Right renal pelvis (tissue), 4 donors: ENCODE measurements around the gene PTPRR. TPM values are rescaled to one million over a fixed set of nuclear protein-coding genes. Genes with fewer than 3 reads are reported as not detected.

Experiments used
- DNase-seq, 4 donors: peaks; one replicate each; pipeline ENCODE4 v3.0.0-alpha.2; 2013; ENCODE audit warnings: low read depth in 4 of 4, low spot score in 3 of 4, missing footprints in 1 of 4
- polyA plus RNA-seq, 4 donors: library from polyadenylated mRNA; unstranded; fragments of 120-200 nt; gene quantifications; one replicate each; pipeline ENCODE4 v1.2.1, GENCODE V29; 2013; ENCODE audit not compliant: insufficient read length in 4 of 4

The PTPRR gene
- polyA plus RNA-seq, 4 donors = 0.40 to 0.87 (median 0.65) TPM

- DNase-seq = no peak
These were observed 302.2 kb downstream of the PTPRR start for GRCh38 chr12:70618371-70618770.

GRCh38 chr12:70617450-70617849 is 303.1 kb downstream of the PTPRR start:
- DNase-seq = no peak

DNA sequence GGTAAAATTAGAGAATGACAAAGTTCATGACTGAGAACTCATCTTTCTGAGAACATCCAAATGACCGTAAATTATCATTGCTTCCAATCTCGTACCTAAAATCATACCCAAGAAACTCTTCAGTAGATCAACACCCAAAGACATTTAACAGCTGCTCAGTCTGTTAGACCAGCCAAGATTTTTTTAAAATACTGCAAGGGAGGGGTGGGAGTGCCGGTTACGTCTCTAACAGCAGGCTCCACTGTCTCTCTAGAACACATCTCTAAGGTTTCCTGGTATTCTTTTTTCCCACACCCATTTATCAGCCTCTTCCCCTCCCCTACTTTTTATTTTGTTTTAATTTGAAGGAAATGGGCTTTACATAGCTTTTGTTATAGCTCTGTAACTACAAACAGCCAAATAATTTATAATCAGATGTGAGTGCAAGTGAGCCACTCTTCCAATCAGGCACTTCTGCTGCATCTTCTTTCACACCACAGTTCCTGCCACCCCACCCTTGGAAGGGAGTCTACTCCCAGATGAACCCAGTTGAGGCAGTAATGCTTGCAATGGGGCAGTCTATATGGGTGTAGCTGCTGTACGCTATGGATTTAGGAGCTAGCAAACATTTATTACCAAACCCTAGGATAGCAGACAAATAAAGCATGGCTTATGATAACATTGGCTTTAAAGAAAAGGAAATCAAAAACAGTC is 305.2 kb downstream of the PTPRR start:
- DNase-seq = no peak

- peak in 1 of 4 donors; percentile 19 for DNase-seq
These were observed 310.6 kb downstream of the PTPRR start for GRCh38 chr12:70609739-70610491.

DNA sequence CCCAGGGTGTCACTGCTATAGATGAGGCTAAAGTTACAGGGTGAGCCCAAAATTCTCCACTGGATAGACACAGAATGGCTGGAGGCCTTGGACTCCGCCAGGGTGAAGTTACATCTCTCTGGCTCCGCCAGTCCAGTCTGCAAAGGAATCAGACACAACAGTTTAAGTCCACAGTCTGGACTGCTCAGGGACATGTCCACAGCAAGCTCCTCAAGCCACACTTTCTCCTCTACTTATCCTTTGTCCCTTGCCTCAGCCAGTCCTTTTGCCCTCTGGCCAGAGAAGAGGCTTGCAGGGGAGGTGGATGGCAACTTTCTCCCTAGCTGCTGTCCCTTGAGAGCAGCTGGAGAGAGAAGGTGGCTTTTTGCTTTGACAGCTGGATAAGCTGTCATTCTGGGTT is 311.3 kb downstream of the PTPRR start:
- DNase-seq = no peak

DNA sequence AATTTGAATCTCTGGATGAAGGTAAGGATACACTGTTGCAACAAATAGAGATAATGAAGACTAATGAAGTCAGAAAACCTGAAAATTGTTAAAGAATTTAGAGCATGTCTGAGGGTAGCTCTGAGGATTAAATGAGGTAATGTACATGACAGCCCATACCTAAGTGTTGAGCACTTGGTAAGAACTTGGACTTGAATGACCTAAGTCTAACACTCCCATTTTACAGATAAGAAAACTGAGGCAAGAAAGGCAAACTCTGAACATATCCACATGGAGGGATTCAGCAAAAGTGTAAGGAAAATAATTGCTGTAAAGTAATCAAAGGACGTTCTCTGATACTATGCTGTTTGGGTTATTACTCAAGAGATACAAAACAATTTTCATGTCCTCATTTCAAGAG is 312.4 kb downstream of the PTPRR start:
- DNase-seq = no peak

DNA sequence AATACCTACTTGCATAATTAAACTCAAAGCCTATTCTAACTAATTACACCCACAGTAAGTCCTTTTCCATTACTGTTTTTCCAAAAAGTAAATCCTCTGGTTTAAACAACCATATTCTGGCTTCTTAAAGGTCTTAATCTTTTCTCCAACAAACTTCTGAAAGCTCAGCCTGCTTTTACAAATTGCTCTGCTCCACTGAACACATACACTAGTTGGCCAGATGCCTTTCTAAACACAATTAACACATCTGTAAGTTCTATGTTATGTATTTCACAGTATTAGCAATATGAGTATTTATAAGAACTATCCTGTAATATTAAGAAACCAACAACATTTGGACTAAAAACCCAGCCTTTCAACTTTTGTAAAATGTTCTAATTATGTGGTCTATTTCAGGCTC is 313.4 kb downstream of the PTPRR start:
- no peak for DNase-seq

DNA sequence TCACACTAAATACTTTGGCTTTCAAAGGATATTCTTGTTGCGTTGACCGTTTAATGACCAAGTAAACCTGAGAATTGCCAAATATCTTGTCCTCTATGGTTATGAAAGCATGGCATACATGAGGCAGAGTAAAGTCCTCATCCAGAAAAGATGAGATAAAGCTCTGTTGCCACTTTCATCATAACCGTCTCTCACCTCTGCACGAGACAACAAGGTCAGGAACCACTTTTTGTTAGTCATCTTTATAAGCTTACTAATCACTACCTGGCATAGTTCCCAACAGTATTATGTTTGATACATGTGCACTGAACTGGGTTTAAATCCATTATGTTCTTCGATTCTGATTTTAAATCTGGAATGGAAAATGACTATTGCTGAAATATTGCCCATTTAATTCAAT is 314.6 kb downstream of the PTPRR start:
- DNase-seq = no peak

DNA sequence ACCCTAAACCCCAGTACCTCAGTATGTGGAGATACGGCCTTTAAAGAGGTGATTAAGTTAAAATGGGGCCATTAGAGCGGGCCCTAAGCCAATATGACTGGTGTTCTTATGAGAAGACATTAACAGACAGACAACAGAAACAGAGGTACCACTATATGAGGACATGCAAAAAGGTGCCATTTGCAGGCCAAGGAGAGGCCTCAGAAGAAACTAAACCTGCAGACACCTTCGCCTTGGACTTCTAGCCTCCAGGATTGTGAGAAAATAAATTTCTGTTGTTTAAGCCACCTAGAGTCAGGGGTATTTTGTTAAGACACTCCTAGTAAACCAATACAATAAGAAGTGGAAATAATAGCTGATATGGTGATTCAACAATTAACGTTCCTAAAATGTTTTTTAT is 315.9 kb downstream of the PTPRR start:
- no peak for DNase-seq

DNA sequence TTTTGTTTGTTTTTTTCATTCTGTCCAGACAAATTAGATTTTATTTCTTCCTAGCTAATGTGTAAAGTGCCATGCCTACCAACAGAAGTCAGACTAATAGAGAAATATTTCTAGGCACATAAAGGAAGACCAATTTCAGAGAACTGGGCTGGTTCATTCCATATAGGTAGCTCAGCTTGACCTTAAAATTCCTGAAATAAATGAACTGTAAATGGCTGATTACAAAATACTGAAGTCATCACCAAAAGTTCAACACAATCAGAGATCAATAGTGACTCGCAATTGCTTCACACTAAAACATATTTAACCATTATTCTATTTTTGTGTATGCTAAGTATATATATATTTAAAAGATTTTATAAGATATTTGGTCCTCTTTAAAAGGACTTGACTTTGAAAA is 317.5 kb downstream of the PTPRR start:
- no peak for DNase-seq

DNA sequence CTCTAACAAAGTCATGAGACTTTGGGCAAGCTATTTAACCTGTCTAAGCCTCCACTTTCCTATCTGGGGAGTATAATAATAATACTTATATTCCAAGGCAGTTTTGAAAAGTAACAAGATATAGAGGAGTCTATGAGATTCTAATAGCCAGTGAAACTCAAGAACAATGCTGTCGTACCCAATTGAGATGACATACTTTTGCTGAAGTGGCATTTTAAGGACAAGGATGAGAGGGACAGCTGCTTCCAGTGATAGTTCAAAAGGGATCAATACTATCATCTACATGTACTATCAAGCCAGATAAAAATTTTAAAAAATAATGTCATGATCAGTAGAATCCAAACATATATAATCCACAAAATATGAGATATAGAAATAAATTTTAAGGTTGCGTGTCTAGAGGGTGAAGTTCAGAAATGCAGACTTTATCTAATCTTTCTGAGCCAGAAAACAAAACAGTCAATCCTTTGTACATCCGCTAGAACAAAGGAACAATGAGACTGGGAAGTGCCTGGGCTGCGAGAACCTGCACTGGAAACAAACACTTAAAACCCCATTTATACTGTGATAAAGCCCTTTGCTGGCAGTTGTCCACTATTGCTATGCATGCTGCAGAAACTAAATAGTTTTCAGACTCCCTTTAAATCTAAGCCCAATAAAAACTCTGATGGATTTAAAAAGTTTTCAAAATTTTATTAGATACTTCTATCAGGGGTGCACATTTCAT is 321.9 kb downstream of the PTPRR start:
- DNase-seq = no peak

DNA sequence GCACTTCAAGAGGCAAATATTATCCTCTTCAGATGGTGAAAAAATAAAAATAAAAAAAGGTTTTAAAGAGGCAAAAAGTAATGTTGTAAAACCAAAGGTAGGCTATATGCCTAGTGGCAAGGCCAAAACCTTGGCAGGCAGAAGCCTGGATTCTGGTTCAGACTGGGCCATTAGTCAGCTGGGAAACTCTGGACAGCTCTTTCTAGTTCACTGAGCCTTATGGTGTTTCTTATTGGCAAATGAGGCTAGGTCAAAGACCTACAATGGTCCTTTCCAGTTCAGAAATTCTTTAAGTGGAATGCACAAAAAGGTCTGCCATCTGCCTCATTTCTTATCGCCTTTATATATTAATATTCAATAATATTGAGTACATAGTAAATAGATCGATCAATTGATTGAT is 327.9 kb downstream of the PTPRR start:
- no peak for DNase-seq

DNA sequence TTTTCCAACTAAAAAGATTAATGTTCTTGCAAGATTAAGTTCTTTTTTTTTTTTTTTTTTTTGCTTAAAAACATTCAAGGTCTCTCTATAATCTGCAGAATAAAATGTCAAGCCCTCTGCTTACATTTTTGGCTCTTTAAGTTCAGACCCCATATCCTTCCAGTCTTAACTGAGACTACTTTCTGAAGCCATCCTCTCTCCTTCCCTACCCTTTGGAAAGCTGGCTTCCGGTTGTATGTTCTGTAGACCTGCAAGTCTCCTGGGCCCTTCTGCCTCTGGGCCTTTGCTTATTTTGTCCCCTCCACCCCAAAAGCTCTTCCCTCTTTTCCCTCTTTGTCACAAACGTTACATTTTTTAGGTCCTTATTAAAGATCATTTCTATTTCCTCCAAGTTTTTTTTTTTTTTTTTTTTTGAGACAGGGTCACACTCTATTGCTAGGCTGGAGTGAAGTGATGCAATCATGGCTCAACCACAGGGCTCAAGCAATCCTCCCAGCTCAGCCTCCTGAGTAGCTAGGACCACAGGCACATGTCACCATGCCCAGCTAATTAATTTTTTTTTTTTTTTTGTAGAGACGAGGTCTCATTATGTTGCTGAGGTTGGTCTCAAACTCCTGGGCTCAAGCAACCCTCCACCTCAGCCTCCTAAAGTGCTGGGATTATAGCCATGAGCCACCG is 329.9 kb downstream of the PTPRR start:
- DNase-seq = no peak

GRCh38 chr12:70590051-70590450 is 330.5 kb downstream of the PTPRR start:
- DNase-seq = peak in 1 of 4 donors; percentile 57

Other genes starting within 250 kb of the PTPRR start
- gene TSPAN8, start 237.3 kb upstream of the PTPRR start, polyA plus RNA-seq = 10 to 100 TPM; 33.3 to 45.3 (median 38.5) TPM